ENCODE data around the gene IFT43.

DNA sequence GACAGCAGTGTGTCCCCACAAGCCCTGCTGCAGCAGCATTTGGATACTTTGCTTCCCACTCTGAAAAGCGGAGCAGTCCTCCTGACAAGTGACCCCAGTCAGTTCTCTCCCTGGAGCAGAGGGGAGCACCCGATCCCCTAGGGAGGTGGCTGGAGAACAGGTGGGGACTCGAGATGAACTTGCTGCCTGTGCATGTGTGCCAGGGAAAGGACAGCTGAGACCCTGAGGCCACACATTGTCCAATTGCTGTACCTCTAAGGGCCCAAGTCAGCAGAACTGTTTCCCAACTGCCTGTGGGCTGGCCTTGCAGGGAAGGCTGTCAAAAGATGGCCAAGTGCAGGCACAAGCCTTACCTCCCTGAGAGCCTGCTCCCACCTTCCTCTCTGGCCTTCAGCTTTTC is 55.1 kb downstream of the IFT43 start:
- TF ChIP-seq, protein P1, sequence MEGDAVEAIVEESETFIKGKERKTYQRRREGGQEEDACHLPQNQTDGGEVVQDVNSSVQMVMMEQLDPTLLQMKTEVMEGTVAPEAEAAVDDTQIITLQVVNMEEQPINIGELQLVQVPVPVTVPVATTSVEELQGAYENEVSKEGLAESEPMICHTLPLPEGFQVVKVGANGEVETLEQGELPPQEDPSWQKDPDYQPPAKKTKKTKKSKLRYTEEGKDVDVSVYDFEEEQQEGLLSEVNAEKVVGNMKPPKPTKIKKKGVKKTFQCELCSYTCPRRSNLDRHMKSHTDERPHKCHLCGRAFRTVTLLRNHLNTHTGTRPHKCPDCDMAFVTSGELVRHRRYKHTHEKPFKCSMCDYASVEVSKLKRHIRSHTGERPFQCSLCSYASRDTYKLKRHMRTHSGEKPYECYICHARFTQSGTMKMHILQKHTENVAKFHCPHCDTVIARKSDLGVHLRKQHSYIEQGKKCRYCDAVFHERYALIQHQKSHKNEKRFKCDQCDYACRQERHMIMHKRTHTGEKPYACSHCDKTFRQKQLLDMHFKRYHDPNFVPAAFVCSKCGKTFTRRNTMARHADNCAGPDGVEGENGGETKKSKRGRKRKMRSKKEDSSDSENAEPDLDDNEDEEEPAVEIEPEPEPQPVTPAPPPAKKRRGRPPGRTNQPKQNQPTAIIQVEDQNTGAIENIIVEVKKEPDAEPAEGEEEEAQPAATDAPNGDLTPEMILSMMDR (IDR thresholded peaks at IDR 0.05): no peak
- TF ChIP-seq POLR2AphosphoS5 (IDR thresholded peaks at IDR 0.05; ENCODE audit: low read depth, low read length) (no peak), SIN3A (IDR thresholded peaks at IDR 0.05; ENCODE audit: borderline replicate concordance, insufficient read depth, low read depth, low read length) (no peak), TCF7L2 (IDR thresholded peaks at IDR 0.05; ENCODE audit: low read depth, low read length) (no peak)

Measured in Panc1 (cell line).